Testis (tissue), 3 donors: ENCODE results near the gene GALNT18. TPM values are rescaled to one million over a fixed set of nuclear protein-coding genes. Genes with fewer than 3 reads are reported as not detected.
A peak's percentile ranks its signal among the peaks of the same experiment; 100 is the strongest.

ENCODE experiments used
- DNase-seq: peaks from one replicate; pipeline ENCODE4 v3.0.0-alpha.2; 2019
- H3K27ac ChIP-seq, 2 donors: fragments of 200-600 bp; sonication (generic); one replicate each; pipeline ENCODE4 v1.5.1; 2019
- H3K27me3 ChIP-seq: fragments of 200-600 bp; sonication (generic); one replicate; pipeline ENCODE4 v1.5.1; 2019
- H3K36me3 ChIP-seq: fragments of 200-600 bp; sonication (generic); one replicate; pipeline ENCODE4 v1.5.1; 2017; ENCODE audit warnings: low read depth; ENCODE audit errors: missing control alignments
- H3K4me1 ChIP-seq: fragments of 200-600 bp; sonication (generic); one replicate; pipeline ENCODE4 v1.5.1; 2019
- H3K4me3 ChIP-seq, 2 donors: fragments of 200-600 bp; sonication (generic); one replicate each; pipeline ENCODE4 v1.5.1; 2017 to 2019
- H3K9me3 ChIP-seq: fragments of 200-600 bp; sonication (generic); one replicate; pipeline ENCODE4 v1.5.1; 2017
- POLR2A ChIP-seq: fragments of 450-650 bp; IDR thresholded peaks from one replicate; pipeline ENCODE4 v1.6.1; 2017; ENCODE audit warnings: antibody characterized with exemption, mild to moderate bottlenecking, moderate library complexity
- whole genome bisulfite sequencing, 2 donors: methylation state at CpG; one replicate each; pipeline ENCODE4 v1.1.5; 2018; 5-methylcytosine and 5-hydroxymethylcytosine counted together
- intact Hi-C: fragments of 100-400 bp; cut with DNase I; formaldehyde crosslinking; loops from one replicate; pipeline ENCODE4 v1.15.1; 2023; ENCODE audit warnings: low total_unique reads
- polyA plus RNA-seq: library from polyadenylated mRNA; stranded (reverse); fragments of 350-450 nt; fragmentation: Illumina TruSeq; extraction: RNeasy Lipid Tissue Mini Kit (QIAGEN cat#74804); gene quantifications from one replicate; pipeline ENCODE4 v1.2.3, GENCODE V29; 2014; ENCODE audit warnings: low read depth, low replicate concordance; ENCODE audit not compliant: insufficient read depth
- total RNA-seq, 2 donors: library from RNA; depleted of rRNA; stranded (reverse); fragments of >200 nt; gene quantifications; one replicate each; pipeline ENCODE4 v1.2.3, GENCODE V29; 2016
- TF ChIP-seq, protein P1 (sequence below), 3 experiments: fragments of 450-650 bp in 2 of 3; fragments of 200-600 bp in 1 of 3; sonication (generic) in 1 of 3; IDR thresholded peaks; one replicate each; pipeline ENCODE4 v1.5.1; 2016 to 2019; ENCODE audit warnings: antibody characterized with exemption in 3 of 3, mild to moderate bottlenecking in 2 of 3, moderate library complexity in 1 of 3

GALNT18 gene
- total and polyA plus RNA-seq, 3 donors from 2014 or later, result 39.2 to 106 (median 73.9) TPM

DNA sequence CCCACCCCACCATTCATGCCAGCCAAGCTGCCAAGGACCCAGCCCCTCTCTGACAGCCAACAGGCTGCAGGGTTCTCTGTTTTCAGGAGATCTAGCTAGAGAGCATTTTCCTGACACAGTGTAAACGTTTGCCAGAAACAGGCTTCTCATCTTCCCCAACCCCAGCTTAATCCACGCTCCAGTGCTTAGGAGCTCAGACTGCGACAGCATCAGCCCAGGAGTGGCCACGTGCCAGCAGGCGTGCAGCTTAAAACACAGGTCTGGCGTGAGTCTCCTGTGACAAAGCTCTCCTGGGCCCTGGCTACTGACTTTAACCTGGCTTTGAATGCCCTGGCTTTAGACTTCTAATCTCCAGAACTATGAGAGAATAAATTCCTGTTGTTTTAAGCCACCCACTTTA lies 66.6 kb downstream of the GALNT18 start:
- H3K27ac ChIP-seq, result no peak overlapping the region
- H3K4me1 ChIP-seq, result no peaks in the 10 kb centered on the region
- H3K27me3 ChIP-seq, result no peaks in the 10 kb centered on the region
- H3K36me3 ChIP-seq, result no peaks in the 10 kb centered on the region
- no peak for TF ChIP-seq POLR2A
- TF ChIP-seq, protein P1, sequence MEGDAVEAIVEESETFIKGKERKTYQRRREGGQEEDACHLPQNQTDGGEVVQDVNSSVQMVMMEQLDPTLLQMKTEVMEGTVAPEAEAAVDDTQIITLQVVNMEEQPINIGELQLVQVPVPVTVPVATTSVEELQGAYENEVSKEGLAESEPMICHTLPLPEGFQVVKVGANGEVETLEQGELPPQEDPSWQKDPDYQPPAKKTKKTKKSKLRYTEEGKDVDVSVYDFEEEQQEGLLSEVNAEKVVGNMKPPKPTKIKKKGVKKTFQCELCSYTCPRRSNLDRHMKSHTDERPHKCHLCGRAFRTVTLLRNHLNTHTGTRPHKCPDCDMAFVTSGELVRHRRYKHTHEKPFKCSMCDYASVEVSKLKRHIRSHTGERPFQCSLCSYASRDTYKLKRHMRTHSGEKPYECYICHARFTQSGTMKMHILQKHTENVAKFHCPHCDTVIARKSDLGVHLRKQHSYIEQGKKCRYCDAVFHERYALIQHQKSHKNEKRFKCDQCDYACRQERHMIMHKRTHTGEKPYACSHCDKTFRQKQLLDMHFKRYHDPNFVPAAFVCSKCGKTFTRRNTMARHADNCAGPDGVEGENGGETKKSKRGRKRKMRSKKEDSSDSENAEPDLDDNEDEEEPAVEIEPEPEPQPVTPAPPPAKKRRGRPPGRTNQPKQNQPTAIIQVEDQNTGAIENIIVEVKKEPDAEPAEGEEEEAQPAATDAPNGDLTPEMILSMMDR (IDR thresholded peaks at IDR 0.05), result no peak
- DNase-seq, result peak; percentile 42
- no peak overlapping the region for H3K4me3 ChIP-seq
- H3K9me3 ChIP-seq, result no peaks in the 10 kb centered on the region
- WGBS, 2 donors, result 39 to 50% methylated on average over 5 to 6 of the region's 6 CpGs
- intact Hi-C loops, result no loop called here

DNA sequence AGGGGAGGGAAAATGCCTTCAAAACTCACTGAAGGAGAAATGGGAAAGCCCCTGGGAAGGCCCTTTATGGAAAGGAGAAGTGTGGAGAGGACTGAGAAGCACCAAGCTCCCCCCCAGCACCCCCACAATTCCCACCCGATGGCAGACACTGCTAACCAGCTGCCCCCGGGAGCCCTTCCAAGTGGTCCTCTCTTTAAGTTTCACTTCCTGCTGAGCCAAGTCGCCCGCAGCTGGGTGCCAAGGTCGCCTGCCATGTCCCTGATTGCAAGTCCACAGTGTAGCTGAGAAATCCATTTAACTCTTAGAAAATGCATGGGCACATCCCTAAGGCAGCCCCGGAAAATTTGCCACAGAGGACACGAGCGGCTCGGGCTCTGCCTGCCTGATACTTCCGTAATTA lies 68.2 kb downstream of the GALNT18 start:
- WGBS, 2 donors, result 67 to 69% methylated on average over 9 to 10 of the region's 10 CpGs
- Histone ChIP-seq H3K27ac (no peak overlapping the region), H3K36me3 (no peaks in the 10 kb centered on the region), H3K9me3 (no peaks in the 10 kb centered on the region), H3K4me3 (no peak overlapping the region), H3K27me3 (no peaks in the 10 kb centered on the region), H3K4me1 (no peaks in the 10 kb centered on the region)
- peak; percentile 28 for DNase-seq
- TF ChIP-seq POLR2A, result no peak
- TF ChIP-seq, protein P1 (IDR thresholded peaks at IDR 0.05), result no peak
- intact Hi-C loops, result no loop called here

DNA sequence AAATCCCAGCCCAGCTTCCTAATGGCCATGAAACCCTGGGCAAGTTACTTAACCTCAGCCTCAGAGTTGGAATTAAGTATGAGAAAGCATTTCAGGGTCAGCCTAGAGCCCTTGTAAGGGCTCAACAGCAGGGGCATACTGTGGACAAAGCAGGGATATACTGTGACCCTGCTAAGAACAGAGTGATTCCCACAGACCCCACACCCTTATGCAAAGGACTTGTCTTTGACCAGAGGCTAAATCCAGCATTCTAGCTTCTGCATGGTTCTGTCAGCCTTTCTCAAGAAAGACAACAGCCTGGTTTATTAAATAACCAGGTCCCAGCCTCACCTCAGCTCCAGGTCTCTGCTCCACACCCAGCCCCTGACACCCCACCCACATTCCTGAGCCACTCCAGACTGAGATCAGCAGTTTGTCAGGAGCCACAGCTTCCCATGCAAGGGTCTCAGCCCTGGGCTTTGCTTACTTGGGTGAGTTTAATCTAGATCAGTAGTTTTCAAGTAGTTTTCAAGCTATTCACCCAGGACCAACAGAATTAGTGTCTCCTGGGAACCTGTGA lies 69.2 kb downstream of the GALNT18 start:
- no peak overlapping the region for H3K27ac ChIP-seq
- TF ChIP-seq POLR2A, result no peak
- TF ChIP-seq, protein P1 (IDR thresholded peaks at IDR 0.05), result no peak
- intact Hi-C loops, result no loop called here
- no peak overlapping the region for H3K4me3 ChIP-seq
- no peak for DNase-seq
- no peaks in the 10 kb centered on the region for H3K36me3 ChIP-seq
- H3K27me3 ChIP-seq, result no peaks in the 10 kb centered on the region
- H3K4me1 ChIP-seq, result no peaks in the 10 kb centered on the region
- H3K9me3 ChIP-seq, result no peaks in the 10 kb centered on the region

DNA sequence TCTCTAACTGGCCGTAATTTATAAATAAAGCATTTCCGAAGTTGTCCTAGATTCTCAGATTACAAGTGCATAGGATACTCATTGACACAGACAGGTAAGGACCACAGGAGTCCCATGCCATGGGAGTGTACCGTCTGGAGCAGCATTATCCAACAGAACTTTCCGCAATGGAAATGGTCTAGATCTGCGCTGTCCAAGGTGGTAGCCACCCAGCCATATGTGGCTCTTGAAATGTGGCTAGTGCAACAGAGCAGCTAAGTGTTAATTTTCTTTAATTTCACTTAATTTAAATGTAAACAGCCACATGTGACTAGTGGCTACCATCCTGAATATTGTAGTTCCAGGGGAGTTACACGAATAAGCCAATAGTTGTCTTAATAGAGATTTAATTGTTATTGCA lies 71.3 kb downstream of the GALNT18 start:
- no peak overlapping the region for H3K27ac ChIP-seq
- H3K27me3 ChIP-seq, result no peaks in the 10 kb centered on the region
- no peak overlapping the region for H3K4me3 ChIP-seq
- intact Hi-C loops, result no loop called here
- H3K9me3 ChIP-seq, result no peaks in the 10 kb centered on the region
- no peak for TF ChIP-seq POLR2A
- TF ChIP-seq, protein P1 (IDR thresholded peaks at IDR 0.05), result no peak
- no peaks in the 10 kb centered on the region for H3K36me3 ChIP-seq
- WGBS, 2 donors, result 96 to 97% methylated on average over 6 of the region's 6 CpGs
- no peaks in the 10 kb centered on the region for H3K4me1 ChIP-seq
- DNase-seq, result no peak
